Cardiac atrium fibroblast (primary cell): ENCODE measurements around the gene ISM2. TPM values are rescaled to one million over a fixed set of nuclear protein-coding genes. Genes with fewer than 3 reads are reported as not detected.

Experiments used
- total RNA-seq: library from RNA; depleted of rRNA; stranded (reverse); fragments of >200 nt; gene quantifications from 2 replicates; pipeline ENCODE4 v1.2.3, GENCODE V29; 2015

ISM2 gene
- total RNA-seq = 0.97 and 1.1 TPM in 2 replicates

GRCh38 chr14:77498120-77498979 lies at the start of gene ISM2:
Gene ISM2, minus strand, starts transcription at chr14:77498816. Its CDS starts 23 bp downstream, at chr14:77498793.

DNA sequence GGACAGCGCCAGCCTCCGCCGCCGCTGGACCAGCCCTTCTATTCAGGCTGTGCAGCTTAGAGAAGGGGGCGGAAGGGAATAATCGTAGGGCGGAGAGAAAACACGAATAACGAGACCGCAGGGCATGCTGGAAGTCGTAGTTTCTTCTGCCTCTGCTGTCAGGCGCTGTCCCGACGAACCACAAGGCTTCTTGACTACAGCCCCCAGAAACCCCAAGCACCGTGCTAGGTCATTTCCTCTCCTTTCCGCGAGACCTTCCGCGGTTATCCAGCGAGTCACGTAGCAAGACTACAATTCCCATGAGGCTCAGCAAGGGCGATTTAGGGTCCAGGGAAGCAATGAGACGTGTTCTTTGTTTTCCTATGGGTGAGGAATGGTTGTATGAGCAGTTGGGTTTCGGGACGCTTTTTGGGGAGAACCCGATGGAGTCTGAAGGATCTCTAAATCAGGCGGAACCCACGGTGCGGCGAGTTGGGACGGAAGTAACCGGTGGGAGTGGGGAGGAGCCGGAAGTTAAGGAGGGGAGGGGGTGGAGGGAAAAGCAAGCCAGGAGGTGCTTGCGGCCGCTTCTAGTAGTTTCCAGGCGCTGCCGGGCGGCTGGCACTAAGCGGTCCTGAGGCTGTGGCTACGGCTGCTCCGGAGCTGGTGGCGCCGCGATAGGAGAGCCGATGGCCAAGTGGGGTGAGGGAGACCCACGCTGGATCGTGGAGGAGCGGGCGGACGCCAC lies 40.9 kb downstream of the ISM2 start, which contains the start of the genes AHSA1 and VIPAS39:
AHSA1 (plus strand) TSS at position 572 of the 727 bp plus-strand sequence; CDS start at position 669, 97 bp downstream.
VIPAS39 (minus strand) TSS at position 80 of the 727 bp plus-strand sequence. CDS start 3,499 bp downstream, outside the sequence.

Other genes starting within 250 kb of the ISM2 start
- gene NGB, start 227.6 kb downstream of the ISM2 start, total RNA-seq = not detected in 2 replicates
- 8.7 and 10.5 TPM in 2 replicates for gene POMT2, start 177.9 kb downstream of the ISM2 start, total RNA-seq
- gene GSTZ1, start 177.8 kb downstream of the ISM2 start, total RNA-seq = 40.7 and 53.4 TPM in 2 replicates
- gene TMED8, start 121.7 kb downstream of the ISM2 start, total RNA-seq = 5.8 and 8.9 TPM in 2 replicates
- 1.1 TPM in 2 replicates for gene SAMD15, start 121.4 kb downstream of the ISM2 start, total RNA-seq
- gene NOXRED1, start 75.3 kb downstream of the ISM2 start, total RNA-seq = not detected in 2 replicates
- 17.3 and 32.7 TPM in 2 replicates for gene VIPAS39, start 41.2 kb downstream of the ISM2 start, total RNA-seq
- gene AHSA1, start 40.7 kb downstream of the ISM2 start, total RNA-seq = 93.0 and 104 TPM in 2 replicates
- gene SPTLC2, start 117.8 kb upstream of the ISM2 start, total RNA-seq = 13.7 and 14.6 TPM in 2 replicates
- 6.2 and 7.0 TPM in 2 replicates for gene ALKBH1, start 209.2 kb upstream of the ISM2 start, total RNA-seq
- 247 and 264 TPM in 2 replicates for gene SLIRP, start 209.3 kb upstream of the ISM2 start, total RNA-seq